ENCODE data around the gene GCKR. TPM values are rescaled to one million over a fixed set of nuclear protein-coding genes. Genes with fewer than 3 reads are reported as not detected.

GCKR gene
- total RNA-seq, 2 donors from 2014 or later, result 0.87 TPM; not detected in 1

DNA sequence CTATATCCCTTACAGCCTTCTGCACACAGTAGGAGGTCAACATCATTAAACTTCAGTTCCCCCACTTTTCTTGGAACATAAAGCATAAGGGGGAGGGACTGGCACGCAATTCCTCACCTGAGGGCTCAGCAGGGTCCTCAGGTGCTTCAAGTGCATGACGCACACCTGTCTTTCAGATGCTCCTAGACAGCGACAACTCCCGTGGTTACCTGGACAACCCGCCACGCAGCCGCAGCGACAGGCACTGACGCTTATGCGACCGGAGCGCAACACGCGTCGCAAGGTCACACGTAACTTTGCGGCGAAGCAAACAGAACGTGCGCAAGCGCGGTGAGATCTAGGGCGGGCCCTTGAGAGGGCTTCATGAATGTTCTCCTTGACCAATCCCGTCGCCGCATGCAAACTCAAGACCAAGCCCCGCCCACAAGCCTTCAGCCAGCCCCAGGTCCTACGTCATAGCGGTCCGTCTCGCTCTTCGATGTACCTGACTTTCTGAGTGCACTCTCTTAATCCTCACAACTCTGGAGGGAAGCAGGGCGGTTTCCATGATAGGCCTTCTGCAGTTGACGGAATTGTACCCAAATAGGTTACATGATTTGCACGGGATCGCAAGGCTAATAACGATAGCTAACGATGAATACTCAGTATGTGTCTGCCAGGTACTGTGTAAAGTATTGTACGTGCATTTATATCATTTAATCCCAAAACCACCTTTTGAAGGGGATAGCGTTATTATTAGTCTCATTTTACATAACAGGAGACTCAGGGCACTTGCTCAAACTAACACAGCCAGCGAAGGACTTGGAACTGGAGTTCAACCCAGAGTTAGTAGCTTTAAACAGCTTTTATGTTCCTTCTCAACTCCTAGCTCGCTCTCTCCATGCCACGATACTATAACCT, 6.9 kb upstream of the GCKR start, which contains the start of gene IFT172:
Gene IFT172 (minus strand): TSS at position 246 of the 900 bp plus-strand sequence. CDS start 90 bp downstream, at position 156.
- H3K4me1 ChIP-seq (replicated peaks), result no peaks in the 10 kb centered on the region
- peak within 1 kb of the TSS; percentile 27 to 45 for H3K4me3 ChIP-seq
- peak within 1 kb of the TSS; percentile 66 to 80 for H3K27ac ChIP-seq
- no peaks in the 10 kb centered on the region for H3K27me3 ChIP-seq (replicated peaks; ENCODE audit: insufficient read depth)
- no peaks in the 10 kb centered on the region for H3K9me3 ChIP-seq
- TF ChIP-seq POLR2AphosphoS5 (IDR thresholded peaks at IDR 0.05), result peak; percentile 99
- TF ChIP-seq, protein P1, sequence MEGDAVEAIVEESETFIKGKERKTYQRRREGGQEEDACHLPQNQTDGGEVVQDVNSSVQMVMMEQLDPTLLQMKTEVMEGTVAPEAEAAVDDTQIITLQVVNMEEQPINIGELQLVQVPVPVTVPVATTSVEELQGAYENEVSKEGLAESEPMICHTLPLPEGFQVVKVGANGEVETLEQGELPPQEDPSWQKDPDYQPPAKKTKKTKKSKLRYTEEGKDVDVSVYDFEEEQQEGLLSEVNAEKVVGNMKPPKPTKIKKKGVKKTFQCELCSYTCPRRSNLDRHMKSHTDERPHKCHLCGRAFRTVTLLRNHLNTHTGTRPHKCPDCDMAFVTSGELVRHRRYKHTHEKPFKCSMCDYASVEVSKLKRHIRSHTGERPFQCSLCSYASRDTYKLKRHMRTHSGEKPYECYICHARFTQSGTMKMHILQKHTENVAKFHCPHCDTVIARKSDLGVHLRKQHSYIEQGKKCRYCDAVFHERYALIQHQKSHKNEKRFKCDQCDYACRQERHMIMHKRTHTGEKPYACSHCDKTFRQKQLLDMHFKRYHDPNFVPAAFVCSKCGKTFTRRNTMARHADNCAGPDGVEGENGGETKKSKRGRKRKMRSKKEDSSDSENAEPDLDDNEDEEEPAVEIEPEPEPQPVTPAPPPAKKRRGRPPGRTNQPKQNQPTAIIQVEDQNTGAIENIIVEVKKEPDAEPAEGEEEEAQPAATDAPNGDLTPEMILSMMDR (IDR thresholded peaks at IDR 0.05), result peak in 1 of 4 experiments; percentile 3
- peak; percentile 83 for TF ChIP-seq POLR2A (IDR thresholded peaks at IDR 0.05)
- DNase-seq (ENCODE audit: low spot score), result peak; percentile 100
- WGBS, result 7% methylated on average over 43 of the region's 43 CpGs
- H3K36me3 ChIP-seq, result no peaks in the 10 kb centered on the region
- intact Hi-C loops (cut with DNase I), result loop anchor here (5.0 kb wide), 1 partner anchor 93 kb away; the partner anchor contains the start of gene ZNF512

DNA sequence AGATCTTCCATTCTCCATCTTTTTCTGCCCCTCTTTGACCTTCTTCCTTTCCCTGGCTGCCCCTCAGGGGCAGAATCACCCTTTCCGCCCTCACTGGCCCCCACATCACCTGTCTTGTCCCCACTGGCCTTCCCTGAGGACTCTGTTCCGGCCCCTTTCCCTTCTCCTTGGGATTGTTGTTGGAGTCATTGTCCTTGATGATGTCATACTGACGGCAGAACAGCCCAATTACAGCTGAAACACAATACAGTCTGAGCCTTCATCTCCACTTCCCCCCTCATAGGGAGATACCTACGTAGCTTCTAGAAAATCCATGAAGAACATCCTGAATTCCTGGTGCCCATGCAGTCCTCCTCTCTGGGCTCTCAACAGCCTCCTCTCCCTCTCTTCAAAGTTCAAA, 4.1 kb upstream of the GCKR start:
- no peaks in the 10 kb centered on the region for H3K36me3 ChIP-seq
- no peaks in the 10 kb centered on the region for H3K27me3 ChIP-seq (replicated peaks; ENCODE audit: insufficient read depth)
- TF ChIP-seq POLR2AphosphoS5 (IDR thresholded peaks at IDR 0.05) (no peak), POLR2A (IDR thresholded peaks at IDR 0.05) (no peak)
- TF ChIP-seq, protein P1 (IDR thresholded peaks at IDR 0.05), result no peak
- intact Hi-C loops (cut with DNase I), result loop anchor here (5.0 kb wide), 1 partner anchor 90 kb away; the partner anchor contains the start of gene ZNF512
- no peak overlapping the region for H3K27ac ChIP-seq
- no peaks in the 10 kb centered on the region for H3K9me3 ChIP-seq
- H3K4me1 ChIP-seq (replicated peaks), result peaks cover 2% of the 10 kb centered on the region
- no peak for DNase-seq (ENCODE audit: low spot score)
- 88% methylated on average over 4 of the region's 4 CpGs for whole genome bisulfite sequencing
- H3K4me3 ChIP-seq, result no peak overlapping the region

DNA sequence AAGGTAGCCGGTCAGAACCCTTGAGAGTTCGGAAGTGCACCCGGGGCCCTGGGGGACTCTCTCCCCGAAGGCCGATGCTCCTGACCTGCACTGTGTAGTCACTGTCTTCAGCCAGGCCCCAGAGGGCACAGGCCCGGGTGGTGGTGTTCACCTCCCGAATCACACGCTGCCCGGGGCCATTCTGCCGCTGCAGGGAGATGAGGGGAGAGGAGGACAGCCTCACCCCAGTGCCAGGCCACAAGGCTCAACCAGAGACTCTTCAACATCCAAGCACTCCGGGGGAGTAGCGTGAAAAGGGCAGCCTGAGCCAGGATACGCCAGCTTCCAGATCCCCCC, 2.7 kb upstream of the GCKR start:
- no peak for DNase-seq (ENCODE audit: low spot score)
- Histone ChIP-seq H3K4me1 (replicated peaks) (peaks cover 2% of the 10 kb centered on the region), H3K36me3 (no peaks in the 10 kb centered on the region), H3K9me3 (no peaks in the 10 kb centered on the region), H3K27me3 (replicated peaks; ENCODE audit: insufficient read depth) (no peaks in the 10 kb centered on the region), H3K27ac (peak overlapping the region; percentile 60 to 68), H3K4me3 (no peak overlapping the region)
- WGBS, result 95% methylated on average over 13 of the region's 13 CpGs
- TF ChIP-seq POLR2AphosphoS5 (IDR thresholded peaks at IDR 0.05) (no peak), POLR2A (IDR thresholded peaks at IDR 0.05) (no peak)
- TF ChIP-seq, protein P1 (IDR thresholded peaks at IDR 0.05), result no peak
- intact Hi-C loops (cut with DNase I), result loop anchor here (5.0 kb wide), 1 partner anchor 88 kb away; the partner anchor contains the start of gene ZNF512

DNA sequence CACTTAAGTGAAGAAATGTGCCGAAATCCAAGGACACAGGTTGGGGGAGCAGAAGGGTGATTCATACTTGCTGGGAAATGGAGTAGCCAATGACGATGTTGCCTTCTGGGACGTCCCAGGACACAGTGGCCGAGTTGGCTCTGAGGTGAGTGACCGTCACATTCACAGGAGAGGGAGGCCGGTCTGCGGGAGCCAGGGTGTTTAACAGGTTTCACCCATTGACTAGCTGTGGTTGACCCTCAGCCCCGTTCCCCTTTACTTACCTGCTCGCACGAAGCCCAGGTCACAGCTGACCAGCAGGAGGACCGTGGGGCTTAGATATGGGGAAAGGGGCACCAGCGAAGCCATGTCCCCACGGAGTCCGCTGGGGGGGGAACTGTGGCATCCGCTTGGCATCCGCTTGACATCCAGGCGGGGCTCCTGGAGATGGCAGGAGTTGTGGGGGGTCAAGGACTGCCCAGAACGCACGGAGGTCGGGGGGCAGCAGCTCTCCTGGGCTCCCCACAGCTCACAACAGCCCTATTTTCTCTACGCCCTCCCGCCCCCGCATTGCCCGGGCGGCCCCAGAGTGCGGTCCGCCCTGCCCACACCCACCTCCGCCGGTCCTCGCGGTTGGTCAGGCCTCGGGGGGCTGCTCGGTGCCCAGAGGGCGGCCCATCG, 2.2 kb upstream of the GCKR start:
- TF ChIP-seq POLR2A (IDR thresholded peaks at IDR 0.05), result no peak
- TF ChIP-seq, protein P1 (IDR thresholded peaks at IDR 0.05), result no peak
- TF ChIP-seq POLR2AphosphoS5 (IDR thresholded peaks at IDR 0.05), result peak; percentile 18
- peak overlapping the region; percentile 60 to 68 for H3K27ac ChIP-seq
- no peaks in the 10 kb centered on the region for H3K27me3 ChIP-seq (replicated peaks; ENCODE audit: insufficient read depth)
- intact Hi-C loops (cut with DNase I), result loop anchor here (5.0 kb wide), 1 partner anchor 88 kb away; the partner anchor contains the start of gene ZNF512
- no peaks in the 10 kb centered on the region for H3K9me3 ChIP-seq
- no peaks in the 10 kb centered on the region for H3K36me3 ChIP-seq
- H3K4me1 ChIP-seq (replicated peaks), result peaks cover 2% of the 10 kb centered on the region
- peak overlapping the region; percentile 52 to 60 for H3K4me3 ChIP-seq
- 26% methylated on average over 34 of the region's 35 CpGs for WGBS
- DNase-seq (ENCODE audit: low spot score), result no peak
